Measurements from ENCODE around the gene MTA1.

GRCh38 chr14:105424861-105425260, 5.2 kb downstream of the MTA1 start:
- TF ChIP-seq CTCF (IDR thresholded peaks at IDR 0.05; ENCODE audit: insufficient read depth, low read length, poor library complexity, severe bottlenecking) (no peak), EZH2phosphoT487 (conservative IDR thresholded peaks at IDR 0.05; ENCODE audit: low read length) (no peak)

All from SU-DHL-6 (cell line).